ENCODE measurements around the gene OSR1.

- TF ChIP-seq POLR2AphosphoS5 (IDR thresholded peaks at IDR 0.05; ENCODE audit: control insufficient read depth, insufficient read depth, low read depth, low read length) (no peak), POLR2A (conservative IDR thresholded peaks at IDR 0.05) (no peak), SIX5 (IDR thresholded peaks at IDR 0.05; ENCODE audit: borderline replicate concordance in 1 of 2, insufficient read depth in 1 of 2, low read depth in 1 of 2, low read length in 2 of 2) (no peak), MAX (CRISPR knock-in tag; IDR thresholded peaks at IDR 0.05) (no peak), NFYB (IDR thresholded peaks at IDR 0.05; ENCODE audit: extremely low read depth, insufficient read length) (no peak), CHCHD3 (CRISPR knock-in tag; IDR thresholded peaks at IDR 0.05) (no peak), CTCF (IDR thresholded peaks at IDR 0.05 in 2 of 3, conservative IDR thresholded peaks at IDR 0.05 in 1 of 3; ENCODE audit: insufficient read depth in 2 of 3, low read depth in 1 of 3, low read length in 3 of 3) (no peak), NFRKB (IDR thresholded peaks at IDR 0.05; ENCODE audit: low read depth) (no peak), SMC3 (conservative IDR thresholded peaks at IDR 0.05; ENCODE audit: insufficient read depth, low read depth, low read length) (no peak)
These were observed 11.0 kb upstream of the OSR1 start for GRCh38 chr2:19369341-19369955.
